SKM-1 treated with dmso at 0.1 percent for 144 hours (cell line): ENCODE data around the gene GAA.

Source experiments
- DNase-seq: peaks from one replicate; lab custom pipeline; 2025; ENCODE audit not compliant: unreplicated experiment; lab: John Stamatoyannopoulos, UW

GAA gene

DNA sequence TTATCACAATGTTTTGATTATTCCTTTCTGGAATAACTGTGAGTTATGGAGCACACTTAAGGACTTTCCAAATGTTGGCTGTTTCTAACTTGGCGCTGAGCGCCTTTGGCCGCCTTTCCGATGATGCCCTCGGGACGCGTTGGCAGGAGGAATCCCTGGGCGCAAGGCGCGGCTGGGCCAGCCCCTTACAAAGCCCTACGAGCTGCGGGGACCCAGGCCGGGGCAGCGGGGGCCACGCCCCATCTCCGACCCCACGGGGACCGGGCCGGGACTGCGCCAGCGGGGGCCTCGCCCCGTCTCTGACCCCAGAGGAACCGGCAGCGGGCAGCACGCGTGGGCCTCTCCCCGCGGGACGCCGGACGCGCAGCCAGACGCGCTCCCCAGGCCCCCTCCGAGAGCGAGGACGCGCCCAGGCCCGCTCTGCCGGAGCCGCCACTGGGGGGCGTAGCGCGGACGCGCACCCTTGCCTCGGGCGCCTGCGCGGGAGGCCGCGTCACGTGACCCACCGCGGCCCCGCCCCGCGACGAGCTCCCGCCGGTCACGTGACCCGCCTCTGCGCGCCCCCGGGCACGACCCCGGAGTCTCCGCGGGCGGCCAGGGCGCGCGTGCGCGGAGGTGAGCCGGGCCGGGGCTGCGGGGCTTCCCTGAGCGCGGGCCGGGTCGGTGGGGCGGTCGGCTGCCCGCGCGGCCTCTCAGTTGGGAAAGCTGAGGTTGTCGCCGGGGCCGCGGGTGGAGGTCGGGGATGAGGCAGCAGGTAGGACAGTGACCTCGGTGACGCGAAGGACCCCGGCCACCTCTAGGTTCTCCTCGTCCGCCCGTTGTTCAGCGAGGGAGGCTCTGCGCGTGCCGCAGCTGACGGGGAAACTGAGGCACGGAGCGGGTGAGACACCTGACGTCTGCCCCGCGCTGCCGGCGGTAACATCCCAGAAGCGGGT lies at the start of gene GAA:
TSS of gene GAA (plus strand) at position 571 of the 935 bp plus-strand sequence. CDS start 3,006 bp downstream, outside the sequence.
- DNase-seq = peak; percentile 58

- no peak for DNase-seq
Measured at GRCh38 chr17:80051681-80052080, 49.7 kb upstream of the GAA start.

GRCh38 chr17:80053102-80053501 lies 48.3 kb upstream of the GAA start:
- no peak for DNase-seq

GRCh38 chr17:80055597-80055996 lies 45.8 kb upstream of the GAA start:
- DNase-seq = no peak

DNA sequence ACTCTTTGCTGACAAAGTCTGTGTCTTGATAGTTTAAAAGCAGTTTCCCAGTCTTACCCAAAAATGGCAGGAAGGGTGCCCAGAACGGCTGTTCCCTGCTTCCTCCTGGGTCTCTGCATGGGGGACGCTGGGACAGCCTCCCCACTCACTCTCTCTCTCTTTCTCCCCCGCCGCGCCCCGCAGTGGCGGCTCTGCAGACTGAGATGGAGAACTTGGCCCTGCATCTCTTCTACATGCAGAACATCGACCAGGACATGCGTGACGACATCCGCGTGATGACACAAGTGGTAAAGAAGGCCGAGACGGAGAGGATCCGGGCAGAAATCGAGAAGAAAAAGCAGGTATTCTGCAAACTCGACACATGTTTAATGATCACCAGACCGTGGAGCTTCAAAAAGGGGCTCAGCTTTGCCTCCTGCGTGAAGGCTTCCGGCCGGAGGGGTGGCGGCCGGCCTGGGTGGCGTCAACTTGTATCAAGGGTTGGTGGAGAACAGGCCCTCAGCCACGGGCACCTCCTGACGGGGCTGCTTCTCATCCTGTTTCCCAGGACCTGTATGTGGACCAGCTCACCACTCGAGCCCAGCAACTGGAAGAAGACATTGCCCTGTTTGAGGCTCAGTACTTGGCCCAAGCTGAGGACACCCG lies 42.9 kb upstream of the GAA start:
- DNase-seq = no peak

GRCh38 chr17:80060644-80061043 lies 40.7 kb upstream of the GAA start:
- no peak for DNase-seq

GRCh38 chr17:80061421-80061820 lies 40.0 kb upstream of the GAA start:
- no peak for DNase-seq

GRCh38 chr17:80063830-80064585 lies 37.4 kb upstream of the GAA start:
- DNase-seq = no peak

- no peak for DNase-seq
Measured at GRCh38 chr17:80064696-80065095, 36.7 kb upstream of the GAA start.

DNA sequence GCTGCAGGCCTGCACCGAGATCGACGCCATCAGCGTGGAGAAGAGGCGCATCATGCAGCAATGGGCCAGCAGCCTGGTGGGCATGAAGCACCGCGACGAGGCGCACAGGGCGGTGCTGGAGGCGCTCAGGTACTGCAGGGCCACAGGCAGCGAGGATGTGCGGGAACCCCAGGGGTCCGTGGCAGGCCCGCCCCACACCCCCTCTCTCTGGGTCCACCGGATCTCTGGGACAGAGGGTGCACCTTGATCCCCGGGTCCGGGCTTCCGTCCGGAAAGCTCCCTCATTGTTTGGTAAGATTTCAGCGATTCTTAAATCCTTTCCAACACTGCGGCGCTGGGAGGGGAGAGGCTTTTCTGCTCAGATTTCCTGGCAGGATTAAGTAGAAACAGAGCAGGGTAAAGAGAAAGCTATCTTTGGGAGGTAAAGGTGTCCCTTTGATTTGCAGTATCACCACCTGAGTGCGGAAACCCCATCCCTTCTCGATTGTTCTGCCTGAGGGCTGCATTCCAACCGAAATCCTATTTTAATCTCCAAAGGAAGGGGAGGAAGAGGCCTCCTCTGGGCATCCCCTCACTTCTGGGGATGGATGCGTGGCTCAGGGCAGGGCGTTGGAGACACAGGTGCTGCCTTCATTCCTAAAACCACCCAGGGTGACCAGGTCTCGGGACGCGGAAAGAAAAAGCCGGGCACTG lies 35.8 kb upstream of the GAA start:
- DNase-seq = no peak

- no peak for DNase-seq
Measured at GRCh38 chr17:80067393-80067986, 33.9 kb upstream of the GAA start.

DNA sequence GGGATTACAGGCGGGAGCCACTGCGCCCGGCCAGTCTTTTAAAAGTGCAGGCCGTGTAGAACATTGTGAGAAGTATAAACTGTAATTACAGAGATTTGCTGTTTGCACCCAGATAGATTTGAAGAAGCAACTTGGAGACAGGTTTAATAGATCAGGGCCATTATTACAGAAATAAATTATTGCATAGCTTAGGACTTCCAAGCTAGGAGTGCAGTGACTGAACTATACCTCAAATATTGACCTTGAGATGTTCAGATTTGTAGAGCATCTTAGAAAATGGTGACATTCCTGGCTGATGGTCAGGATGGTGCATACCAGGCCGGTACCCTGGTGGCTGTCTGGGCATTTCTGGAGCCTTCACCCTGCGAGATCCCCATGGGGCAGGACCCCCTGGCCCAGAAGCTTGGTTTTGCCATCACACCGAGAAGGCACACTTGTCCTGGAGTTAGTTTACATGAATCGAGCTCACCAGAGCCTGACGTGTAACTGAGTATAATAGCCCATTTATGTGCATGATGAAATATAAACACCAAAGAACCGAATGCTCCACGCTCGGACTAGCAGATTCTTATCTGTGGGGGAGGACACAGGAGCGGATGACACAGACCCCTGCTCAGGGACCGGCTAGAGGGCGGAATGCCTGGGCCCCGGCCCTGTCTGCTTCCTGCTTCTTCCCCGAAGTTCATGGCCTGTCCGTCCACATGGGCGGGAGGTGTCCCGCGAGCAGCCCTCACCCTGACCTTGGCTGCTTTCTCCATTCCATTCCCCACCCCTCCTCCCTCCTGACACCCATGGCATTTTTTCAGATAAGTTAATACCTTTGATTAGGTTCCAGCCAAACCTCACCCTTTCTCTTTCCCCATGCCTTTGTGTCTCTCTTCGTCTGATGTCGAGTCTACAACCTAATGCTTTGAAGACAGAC lies 32.8 kb upstream of the GAA start:
- DNase-seq = no peak

DNA sequence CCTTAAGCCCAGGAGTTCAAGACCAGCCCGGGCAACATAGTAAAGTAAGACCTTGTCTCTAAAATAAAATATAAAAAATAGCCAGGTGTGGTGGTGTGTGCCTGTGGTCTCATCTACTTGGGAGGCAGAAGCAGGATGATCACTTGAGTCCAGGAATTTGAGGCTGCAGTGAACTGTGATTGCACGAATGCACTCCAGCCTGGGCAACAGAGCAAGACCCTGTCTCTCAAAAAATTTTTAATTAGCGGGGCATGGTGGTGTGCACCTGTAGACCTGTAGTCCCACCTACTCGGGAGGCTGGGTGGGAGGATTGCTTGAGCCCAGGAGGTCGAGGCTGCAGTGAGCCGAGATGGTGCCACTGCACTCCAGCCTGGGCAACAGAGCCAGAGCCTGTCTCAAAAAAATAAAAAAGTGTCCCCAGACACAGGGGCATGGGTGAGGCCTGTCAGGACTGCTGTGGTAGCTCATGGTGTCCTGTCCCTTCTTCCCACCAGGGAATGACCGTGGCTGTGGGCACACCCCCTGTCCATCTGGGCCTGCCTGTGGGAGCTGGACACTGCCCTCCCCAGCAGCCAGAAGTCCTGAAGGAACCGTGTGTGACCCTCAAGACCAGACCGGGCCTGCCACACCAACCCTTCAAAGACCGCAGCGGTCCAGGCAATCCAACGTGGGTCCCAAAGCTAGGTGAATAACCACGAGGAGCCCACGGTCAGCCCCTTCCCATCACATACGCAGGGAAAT lies 30.8 kb upstream of the GAA start:
- DNase-seq = no peak

DNA sequence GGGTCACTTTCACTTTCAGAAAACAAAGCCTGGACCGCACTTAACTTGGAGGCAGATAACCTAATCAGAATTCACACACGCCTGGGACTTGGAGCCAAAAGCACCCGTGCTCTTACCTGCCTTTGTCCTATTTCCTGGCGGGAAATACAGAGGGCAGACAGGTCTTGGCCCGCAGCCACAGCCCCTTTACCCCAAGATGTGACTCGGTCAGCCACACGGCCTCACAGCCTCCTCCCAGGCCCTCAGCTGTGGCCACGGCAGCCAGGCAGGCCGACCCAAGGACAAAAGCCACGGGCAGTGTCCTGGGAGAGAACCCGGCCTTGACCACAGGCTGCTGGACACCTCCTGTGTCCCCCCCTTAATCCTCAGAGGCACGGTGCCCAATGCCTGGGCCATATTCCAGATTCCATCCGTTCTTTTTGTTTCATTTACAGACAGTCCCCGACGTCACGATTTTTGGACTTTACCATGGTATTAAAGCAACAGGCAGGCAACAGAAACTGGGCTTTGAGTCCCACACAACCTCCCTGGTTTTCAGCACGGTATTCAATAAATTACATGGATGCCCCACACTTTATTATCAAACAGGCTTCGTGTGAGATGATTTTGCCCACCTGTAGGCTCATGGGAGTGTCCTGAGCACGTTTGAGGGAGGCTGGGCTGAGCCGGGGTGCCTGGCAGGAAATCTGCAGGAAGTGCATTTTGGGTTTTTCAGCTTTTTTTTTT lies 30.1 kb upstream of the GAA start:
- DNase-seq = no peak

GRCh38 chr17:80072410-80072809 lies 29.0 kb upstream of the GAA start:
- no peak for DNase-seq

- no peak for DNase-seq
Measured at GRCh38 chr17:80080081-80080480, 21.3 kb upstream of the GAA start.

GRCh38 chr17:80081596-80081995 lies 19.8 kb upstream of the GAA start:
- no peak for DNase-seq
